NCI-H446 (cell line): ENCODE measurements around the gene RAP1GAP2.
A peak's percentile ranks its signal among the peaks of the same experiment; 100 is the strongest.

Source experiments
- DNase-seq, 2 experiments: peaks; one replicate each; lab custom pipeline; 2025; lab: John Stamatoyannopoulos, UW

The RAP1GAP2 gene

GRCh38 chr17:2911035-2911754, 115.0 kb downstream of the RAP1GAP2 start:
- DNase-seq = peak in 1 of 2 experiments; percentile 45

DNA sequence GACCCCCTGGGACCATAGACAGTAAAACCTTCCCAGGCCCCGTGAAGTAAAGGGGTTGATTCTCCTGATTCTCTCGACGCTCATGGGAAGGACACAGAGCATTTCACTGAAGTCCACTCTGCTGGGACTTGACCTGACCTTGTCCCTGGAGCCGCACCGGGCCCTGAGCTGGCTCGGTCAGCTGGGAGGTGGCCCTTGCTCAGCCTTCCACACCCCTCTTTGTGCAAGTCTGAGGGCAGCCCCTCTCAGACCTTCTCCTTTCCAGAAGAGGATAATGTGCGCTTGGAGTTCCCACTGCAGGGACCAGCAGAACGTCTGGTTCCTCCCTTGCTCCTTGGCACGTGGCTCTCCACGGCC, 115.5 kb downstream of the RAP1GAP2 start:
- no peak for DNase-seq

DNA sequence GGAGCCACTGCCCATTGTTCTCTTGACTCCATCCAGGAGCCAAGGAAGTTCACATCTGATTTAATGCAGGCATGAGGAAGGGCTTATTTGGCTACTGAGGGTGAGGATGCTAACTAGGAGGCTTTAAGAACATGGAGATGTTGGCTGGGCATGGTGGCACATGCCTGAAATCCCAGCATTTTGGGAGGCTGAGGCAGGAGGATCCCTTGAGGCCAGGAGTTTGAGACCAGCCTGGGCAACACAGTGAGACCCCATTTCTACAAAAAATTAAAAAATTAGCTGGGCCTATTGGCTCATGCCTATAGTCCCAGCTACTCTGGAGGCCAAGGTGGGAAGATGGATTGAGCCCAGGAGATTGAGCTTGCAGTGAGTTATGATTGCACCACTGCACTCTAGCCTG, 116.5 kb downstream of the RAP1GAP2 start:
- DNase-seq = no peak

DNA sequence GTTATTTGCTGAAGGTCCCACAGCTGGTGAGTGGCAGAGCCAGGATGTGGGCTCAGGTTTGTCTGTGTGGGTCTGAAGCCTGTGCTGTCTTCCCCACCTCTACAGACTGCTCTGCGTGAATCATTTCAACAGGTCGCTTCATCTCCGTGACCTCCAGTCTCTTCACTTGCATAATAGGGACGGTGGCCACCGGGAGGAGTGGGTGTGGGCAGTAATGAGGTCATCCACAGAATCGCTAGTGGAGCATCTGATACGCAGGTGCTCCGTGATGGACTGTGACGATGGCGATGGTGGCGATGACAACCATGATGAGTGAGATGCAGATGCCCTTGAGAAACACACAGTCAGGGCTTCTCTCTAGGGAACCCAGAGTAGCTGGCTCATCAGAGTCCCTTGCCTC, 120.2 kb downstream of the RAP1GAP2 start:
- DNase-seq = no peak

DNA sequence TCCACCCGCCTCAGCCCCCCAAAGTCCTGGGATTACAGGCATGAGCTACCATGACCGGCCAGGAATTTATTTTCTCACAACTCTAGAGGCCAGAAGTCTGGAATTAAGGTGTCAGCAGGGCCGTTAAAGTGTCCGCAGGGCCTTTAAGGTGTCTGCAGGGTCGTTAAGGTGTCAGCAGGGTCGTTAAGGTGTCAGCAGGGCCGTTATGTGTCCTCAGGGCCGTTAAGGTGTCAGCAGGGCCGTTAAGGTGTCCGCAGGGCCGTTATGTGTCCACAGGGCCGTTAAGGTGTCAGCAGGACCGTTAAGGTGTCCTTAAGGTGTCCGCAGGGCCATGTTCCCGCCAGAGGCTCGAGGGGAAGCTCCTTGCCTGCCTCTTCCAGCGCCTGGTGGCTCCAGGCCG, 125.2 kb downstream of the RAP1GAP2 start:
- DNase-seq = no peak

DNA sequence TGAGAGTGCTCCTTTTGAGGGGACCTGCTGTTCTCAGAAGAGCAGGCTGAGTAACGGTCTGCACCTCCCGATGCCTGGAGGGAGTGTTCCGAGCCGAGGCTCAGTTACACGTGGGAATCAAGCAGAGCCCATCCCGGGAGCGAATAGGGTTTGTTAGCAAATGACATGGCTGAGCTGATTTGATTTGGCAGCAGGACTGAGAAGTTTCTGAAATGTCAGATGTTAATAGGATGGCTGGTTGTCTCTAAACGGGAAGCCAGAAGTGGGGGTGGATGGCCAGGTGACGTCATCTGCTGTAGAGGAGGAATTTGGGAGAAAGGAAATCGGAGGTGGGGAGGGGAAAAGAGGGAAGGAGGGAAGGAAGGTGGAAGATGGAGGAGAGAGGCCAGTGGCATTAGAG, 128.0 kb downstream of the RAP1GAP2 start:
- no peak for DNase-seq

DNA sequence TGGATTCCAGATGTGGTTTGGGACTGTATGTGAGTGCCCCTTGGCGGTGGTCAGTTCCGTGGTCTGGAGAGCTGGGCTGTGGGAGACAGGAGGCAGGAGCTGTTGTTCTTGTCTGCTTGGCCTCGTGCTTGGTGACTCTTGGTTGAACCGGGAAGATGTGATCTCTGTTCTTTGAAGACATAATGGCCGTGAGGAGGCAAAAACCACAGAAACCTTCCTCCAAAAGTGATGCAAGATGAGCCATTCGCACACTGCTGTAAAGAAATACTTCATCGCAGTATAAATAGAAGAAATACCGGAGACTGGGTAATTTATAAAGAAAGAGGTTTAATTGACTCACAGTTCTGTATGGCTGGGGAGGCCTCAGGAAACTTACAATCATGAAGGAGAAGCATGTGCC, 128.8 kb downstream of the RAP1GAP2 start:
- DNase-seq = no peak

- DNase-seq = no peak
Observed at GRCh38 chr17:2926019-2926650, 129.9 kb downstream of the RAP1GAP2 start.

GRCh38 chr17:2928294-2928890, 132.2 kb downstream of the RAP1GAP2 start:
- no peak for DNase-seq

DNA sequence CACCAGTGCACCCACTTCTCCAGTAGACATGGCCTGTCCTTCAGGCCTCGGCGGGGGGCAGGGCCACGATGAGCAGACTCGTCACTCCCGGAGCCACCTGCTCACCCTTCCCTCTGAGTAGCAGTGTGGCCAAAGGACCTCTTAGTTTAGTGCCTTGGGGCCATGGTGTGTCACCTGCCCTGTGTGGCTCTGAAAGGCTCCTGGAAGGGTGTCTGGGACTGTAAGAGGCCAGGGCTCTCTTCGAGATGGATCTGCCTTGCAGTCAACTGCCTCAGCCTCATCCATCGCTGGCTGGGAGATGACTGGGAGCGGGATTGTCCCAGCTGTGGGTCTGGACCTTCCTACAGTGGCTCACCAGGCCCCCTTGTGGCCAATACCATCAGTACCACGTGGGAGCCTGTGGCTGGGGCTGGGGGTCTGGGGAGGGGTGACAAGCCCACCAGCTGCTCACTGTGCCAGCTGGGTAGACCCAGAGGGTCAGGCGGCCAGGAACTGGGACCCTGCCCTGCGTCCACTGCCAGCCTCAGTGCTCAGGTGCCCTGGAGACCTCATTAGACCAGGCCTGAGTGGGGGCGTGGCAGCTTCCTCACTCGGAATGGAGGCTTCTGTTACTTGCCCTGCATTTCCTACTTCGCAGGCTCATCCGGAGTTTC, 133.8 kb downstream of the RAP1GAP2 start:
- peak in 1 of 2 experiments; percentile 22 for DNase-seq

DNA sequence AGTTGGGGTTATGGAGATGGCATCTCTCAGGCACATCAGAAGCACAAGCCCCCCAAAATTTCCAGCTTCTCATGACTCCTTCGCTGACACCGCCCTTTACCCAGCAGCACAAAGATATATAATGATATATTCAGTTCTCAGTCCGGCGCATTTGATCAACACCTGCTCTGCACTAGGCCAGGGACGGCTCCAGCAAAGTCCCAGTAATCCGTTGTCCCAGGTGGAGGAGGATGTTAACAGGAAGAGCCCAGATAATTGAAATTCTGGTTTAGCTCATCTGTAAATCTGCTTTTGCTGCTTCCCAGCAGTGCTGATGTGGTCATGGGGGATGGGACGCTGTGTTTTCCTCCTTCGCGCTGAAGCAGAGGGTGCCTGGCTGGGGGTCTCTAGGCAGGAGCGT, 135.6 kb downstream of the RAP1GAP2 start:
- no peak for DNase-seq

- DNase-seq = no peak
Observed at GRCh38 chr17:2932946-2933345, 136.7 kb downstream of the RAP1GAP2 start.

- no peak for DNase-seq
Observed at GRCh38 chr17:2933606-2934005, 137.4 kb downstream of the RAP1GAP2 start.

DNA sequence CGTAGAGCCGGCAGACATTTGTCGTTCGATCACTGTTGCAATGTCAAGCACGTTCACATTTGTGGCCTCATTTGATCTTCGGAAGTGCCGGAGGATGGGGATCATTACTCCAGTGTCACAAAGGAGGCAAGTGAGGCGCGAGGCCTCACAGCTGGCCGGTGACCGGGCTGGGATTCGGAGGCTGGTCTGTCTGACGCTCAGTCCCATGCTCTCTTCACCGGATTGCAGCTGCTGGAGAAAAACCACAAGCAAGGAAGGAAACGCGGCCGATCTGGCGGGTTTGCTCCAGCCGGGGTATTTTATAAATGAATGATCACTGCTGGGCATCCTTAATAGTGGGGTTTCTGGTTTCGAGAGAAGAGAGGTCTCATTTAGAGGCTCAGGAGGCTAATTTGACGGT, 139.4 kb downstream of the RAP1GAP2 start:
- DNase-seq = no peak

DNA sequence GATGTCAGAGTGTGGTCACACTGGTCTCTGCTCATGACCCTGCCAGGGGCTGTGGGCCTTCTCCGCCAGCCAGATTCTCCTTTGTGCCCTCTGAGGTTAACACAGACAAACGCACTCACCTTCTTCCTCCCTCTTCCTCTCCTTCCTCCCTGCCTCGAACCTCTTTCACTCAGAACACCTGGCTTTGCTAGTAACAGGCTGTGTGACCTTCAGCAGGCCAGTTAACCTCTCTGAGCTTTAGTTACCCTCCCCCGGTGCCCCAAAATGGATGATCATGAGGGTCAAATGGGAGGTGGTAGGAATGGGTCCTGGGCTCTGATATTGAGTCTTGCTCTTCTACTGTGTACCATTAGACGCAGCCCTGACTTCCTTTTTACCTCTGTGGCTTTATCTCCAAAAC, 140.1 kb downstream of the RAP1GAP2 start:
- no peak for DNase-seq

GRCh38 chr17:2936771-2937321, 140.6 kb downstream of the RAP1GAP2 start:
- DNase-seq = no peak

DNA sequence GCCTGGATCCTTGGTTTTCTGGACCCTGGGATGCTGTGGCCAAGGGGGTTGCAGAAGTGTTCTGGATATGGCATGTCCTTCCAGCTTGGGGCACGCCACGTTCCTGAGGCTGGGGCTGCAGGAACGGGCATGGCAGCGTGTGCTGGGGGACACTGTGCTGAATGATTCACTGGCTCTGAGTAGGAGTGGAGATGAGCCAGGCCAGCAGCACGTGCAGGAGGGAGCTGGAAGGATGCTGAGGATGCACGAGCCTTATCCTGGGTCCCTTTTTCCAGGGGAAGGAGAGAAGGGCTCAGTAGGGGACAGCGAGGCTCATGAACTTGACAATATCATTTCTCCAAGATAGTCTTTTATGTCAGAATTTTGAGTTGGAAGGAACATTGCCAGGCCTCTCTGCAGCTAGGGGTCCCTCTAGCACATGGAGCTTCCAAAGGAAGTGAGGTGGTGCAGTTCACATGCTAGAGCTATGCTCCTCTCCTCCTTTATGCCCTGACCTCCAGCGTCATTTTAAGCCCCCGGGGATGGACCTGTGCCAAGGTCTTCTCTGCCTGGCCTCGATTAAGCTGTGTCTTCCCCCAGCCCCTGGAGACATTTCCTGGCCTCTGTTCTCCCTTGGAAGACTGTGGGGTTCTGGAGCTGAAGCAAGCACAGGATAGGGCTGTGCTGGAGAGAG, 141.2 kb downstream of the RAP1GAP2 start:
- no peak for DNase-seq

DNA sequence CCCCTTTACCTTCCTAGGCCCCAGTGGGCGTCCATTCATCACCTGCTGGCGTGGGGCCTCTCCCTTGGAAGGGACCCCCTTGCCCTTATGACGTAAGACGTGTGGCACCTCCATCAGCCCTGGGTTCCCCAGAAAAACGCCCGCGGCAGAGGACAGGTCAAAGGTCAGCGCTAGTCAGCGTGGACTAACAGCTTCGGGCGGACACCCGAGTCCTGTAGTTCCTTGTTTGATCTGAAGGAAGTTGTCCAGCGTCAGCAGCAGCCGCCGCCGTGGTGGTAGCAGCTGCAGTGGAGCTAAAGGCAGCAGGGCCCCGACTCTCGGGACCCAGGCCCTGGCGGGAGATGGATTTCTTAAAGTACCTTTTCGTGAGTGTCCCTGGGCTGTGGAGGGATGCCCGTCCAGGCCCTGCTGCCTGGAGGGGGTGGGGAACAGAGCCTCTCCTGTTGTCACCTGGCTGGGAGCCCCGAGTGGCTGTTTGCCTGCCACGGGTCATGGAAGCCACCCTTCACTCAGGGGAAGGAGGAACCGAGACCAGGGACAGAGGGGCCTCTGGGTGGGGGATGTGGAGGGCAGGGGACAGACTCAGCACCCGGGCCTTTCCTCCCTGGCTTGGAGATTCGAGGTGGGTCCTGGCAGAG, 143.6 kb downstream of the RAP1GAP2 start:
- no peak for DNase-seq

GRCh38 chr17:2940352-2940751, 144.1 kb downstream of the RAP1GAP2 start:
- DNase-seq = no peak

GRCh38 chr17:2943981-2944380, 147.7 kb downstream of the RAP1GAP2 start:
- DNase-seq = no peak

DNA sequence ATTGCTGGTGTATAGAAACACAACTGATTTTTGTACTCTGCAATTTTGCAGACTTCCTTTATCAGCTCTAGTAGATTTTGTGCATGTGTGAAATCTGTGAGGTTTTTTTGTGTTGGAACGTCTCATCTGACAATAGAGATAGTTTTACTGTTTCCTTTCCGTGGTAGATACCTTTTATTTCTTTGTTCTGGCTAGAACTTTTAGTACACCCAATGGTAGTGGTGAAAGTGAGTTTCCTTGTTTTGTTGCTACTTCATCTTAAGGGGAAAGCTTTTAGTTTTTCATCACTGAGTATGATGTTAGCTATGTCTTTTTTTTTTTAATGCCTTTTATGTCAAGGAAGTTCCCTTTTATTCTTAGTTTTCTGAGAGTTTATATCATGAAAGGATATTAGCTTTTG, 149.1 kb downstream of the RAP1GAP2 start:
- no peak for DNase-seq

DNA sequence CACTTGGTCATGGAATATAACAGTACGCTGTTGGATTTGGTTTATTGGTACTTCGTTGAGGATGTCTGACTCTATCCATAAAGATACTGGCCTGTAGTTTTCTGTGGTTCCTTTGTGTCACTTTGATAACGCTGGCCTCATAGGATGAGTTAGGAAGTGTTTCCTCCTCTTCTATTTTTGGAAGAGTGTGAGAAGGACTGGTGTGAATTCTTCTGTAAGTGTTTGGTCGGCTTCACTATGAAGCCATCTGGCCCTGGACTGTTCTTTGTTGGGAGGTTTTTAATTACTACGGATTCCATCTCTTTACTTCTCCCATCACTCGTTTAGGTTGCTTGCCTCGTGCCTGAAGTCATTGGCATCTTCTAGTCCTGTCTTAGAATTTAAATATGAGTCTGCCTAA, 149.9 kb downstream of the RAP1GAP2 start:
- DNase-seq = no peak
